ENCODE measurements around the gene P2RY2.
A peak's percentile ranks its signal among the peaks of the same experiment; 100 is the strongest.
"Not testable (repeated sequence)": the region's sequence is repeated elsewhere in the genome, so short reads cannot be mapped to it uniquely, and the experiment has no call there.

The P2RY2 gene

DNA sequence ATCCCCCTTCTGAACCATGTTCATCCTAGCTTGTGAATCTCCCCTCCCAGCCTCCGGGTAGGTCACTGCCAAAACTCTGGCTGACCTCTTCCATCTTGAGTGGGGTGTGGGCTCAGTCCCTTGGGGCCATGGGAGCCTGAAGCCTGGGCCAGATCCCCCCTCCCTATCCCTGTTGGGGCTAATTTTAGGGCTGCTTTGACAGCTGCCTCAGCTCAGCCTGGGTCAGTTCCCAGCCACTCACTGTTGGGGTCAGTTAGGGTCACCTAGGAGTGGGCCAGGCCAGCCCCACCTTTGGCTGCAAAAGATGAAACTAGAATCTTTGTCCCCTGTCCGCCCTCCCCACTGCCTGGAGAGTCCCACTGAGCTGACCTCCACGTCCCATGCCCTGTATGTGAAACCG, 29.8 kb upstream of the P2RY2 start:
- DNase-seq (ENCODE audit: low read depth, low spot score) = no peak

DNA sequence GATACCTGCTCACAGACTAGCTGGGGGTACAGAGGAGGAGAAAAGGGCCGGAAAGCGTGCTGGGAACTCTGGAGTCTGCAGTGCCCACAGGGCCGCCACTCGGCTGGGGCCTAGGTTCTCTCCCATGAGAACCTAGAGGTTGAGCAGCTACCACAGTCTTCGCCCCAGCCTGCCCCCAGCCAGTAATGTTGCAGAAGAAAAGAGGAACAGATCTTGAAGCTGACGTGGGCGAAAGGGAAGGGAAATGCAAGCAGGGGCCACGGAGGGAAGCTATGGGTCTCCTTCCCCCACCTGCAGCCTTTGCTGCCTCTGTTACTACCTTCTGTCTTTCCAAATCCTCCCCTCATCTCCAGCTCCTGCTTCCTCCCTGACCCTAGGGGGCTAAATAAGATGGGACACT, 28.8 kb upstream of the P2RY2 start:
- no peak for DNase-seq (ENCODE audit: low read depth, low spot score)

DNA sequence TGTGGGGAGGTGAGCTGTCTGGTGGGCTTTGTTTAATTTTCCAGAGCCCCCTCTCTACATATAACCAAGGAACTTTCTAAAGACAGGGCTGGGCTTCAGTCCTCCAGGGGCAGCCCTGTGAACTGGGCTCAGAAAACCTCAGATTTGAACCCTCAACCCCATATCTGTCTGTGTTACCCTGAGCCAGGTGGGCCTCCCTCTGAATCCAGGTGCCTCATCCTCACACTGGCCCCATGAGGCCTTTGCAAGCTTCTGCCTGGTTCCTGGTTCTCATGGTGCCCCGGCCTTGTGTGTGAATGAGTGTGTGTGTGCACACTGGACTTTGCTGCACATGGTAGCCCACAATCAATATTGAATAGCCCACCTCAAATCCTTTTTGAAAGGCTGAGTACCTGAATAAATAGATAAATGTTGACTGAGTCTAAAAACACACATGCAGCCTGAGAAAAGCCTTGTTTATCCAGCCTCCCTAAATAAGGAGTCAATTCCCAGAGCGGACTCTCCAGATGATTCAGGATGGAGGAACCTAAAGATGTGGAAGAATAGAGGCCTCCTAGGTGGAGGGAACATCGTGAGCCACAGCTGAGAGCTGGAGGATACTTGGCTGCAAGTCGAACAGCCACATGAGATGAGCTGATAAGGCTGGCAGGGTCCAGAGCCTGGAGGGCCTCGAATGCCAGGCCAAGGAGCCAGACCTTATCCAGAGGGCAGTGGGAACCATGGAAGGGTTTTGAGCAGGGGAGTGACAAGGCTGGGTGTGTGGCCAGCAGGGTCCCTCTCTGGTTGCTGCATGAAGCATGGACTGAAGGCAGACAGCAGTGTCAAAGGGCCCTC, 28.1 kb upstream of the P2RY2 start:
- DNase-seq (ENCODE audit: low read depth, low spot score) = no peak

DNA sequence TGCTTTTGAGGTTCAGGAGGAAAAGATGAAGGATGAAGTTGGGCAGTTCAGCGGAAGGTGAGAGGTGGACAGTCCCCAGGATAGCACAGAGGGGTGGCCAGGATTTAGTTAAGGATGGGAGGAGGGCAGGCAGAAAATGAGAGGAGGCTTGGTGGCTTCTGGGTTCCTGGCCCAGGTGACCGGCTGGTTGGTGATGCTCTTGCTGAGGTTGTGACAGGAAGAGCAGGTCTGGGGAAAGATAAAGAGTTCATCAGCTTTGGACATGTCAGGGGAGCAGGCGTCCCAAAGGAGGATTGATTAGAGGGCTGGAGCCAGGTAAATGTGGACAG, 27.6 kb upstream of the P2RY2 start:
- no peak for DNase-seq (ENCODE audit: low read depth, low spot score)

DNA sequence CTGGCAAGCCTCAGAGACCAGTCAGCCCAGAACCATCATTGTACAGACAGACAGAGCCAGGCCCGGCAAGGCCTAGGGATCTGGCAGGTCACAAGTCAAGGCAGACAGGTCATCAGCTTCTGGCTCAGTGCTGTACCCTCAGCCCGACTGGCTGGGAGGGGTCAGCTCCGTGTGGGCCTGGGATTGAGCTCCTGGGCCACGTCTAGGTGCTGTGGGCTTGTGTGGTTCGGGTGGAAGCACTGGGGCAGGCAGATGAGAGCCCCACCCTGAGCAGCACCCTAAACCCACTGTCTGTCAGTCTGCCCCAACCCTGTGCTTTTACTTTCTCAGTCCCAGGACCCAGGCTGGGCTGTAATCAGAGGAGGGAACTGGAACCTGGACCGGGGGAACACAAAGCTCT, 26.9 kb upstream of the P2RY2 start:
- no peak for DNase-seq (ENCODE audit: low read depth, low spot score)

DNA sequence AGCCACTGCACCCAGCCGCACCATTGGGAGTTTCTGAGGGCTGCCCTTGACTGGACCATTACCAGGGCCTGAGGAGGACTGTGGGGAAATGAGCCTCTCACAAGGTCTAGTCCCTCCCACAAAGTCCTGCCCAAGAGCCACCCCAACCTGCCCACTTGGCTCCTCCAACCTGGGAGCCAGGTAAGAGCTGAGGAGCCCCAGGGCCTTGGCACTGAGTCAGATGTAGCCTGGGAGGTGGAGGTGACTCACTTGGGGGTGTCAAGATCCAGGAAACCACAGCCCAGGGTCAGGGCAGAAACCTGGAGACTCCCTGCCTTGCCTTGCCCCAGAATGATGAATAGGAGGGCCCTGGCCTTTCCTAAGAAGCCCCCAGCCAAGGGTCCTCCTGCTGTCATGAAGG, 25.8 kb upstream of the P2RY2 start:
- DNase-seq (ENCODE audit: low read depth, low spot score) = no peak

DNA sequence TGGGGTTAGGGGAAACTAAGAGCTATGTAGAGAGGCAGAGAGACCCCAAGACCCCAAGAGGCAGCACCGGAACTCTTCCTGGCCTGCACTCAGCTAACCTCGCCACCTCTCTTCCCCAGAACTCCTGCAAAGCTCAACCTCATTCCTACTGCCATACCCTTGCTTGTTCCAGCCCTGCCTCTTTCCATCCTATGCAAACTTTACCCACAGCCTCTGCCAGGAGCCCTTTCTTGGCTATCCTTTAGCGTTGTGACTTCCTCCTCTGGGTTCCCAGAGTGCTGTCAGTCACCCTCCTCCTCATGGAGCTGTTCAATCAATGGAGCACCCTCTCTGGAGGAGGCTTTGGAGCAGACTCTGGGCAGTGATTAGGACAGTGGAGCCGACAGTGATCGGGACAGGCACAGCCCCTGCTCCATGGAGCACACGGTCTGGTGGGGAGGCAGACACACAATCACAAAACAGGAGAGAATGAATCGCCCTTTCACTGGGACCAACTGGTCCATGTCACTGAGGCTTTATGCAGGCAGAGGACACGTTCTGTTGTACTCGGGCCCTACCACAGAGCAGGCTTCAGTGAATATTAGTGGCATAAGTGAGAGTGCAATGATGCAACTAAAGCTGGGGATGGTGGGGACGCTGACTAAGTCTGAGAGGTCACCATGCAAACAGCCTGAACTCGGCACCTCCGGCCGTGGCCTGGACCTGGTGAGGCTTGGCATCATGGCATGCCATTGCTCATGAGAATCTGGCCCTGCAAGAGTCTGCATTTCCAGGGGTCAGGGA, 24.6 kb upstream of the P2RY2 start:
- DNase-seq (ENCODE audit: low read depth, low spot score) = no peak

DNA sequence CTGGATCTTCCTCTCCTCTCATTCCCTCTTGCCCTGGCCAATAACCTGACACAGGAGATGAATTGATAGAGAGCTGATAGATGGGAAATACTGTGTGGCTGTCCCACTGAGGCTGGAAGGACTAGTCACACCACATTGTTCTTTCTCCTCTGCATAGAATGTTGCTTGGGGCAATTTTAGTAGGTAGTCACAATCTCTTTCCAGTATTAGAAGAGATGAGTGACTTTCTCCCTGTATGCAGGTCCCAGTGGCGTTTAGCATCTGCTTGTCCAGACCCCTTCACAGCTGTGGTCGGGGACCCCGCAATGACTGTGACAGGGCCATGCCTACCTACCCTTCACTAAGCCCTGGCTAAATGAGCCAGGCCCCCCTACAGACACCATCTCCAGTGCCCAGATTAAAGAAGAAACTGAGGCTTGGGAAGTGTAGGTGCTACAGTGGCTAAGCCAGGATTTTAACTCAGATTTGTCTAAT, 24.0 kb upstream of the P2RY2 start:
- no peak for DNase-seq (ENCODE audit: low read depth, low spot score)

DNA sequence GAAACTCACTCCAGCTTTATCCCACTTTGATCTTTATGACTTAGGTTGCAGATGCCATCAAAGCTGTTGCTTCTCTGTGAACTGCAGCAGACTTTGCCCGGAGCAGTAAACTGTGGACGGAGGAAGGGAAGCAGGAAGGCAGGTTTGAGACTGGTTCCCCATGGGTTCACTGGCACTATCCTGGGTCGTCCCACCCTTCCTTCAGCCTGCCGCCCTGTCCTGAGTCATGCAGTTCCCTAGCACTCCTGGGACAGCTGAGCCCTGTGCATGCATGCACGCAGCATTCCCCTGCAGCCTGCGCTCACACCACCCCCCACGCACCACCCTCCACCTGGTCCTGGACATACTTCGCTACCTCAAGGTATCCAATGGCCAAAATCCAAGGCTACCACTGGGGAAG, 23.5 kb upstream of the P2RY2 start:
- DNase-seq (ENCODE audit: low read depth, low spot score) = peak; percentile 72

DNA sequence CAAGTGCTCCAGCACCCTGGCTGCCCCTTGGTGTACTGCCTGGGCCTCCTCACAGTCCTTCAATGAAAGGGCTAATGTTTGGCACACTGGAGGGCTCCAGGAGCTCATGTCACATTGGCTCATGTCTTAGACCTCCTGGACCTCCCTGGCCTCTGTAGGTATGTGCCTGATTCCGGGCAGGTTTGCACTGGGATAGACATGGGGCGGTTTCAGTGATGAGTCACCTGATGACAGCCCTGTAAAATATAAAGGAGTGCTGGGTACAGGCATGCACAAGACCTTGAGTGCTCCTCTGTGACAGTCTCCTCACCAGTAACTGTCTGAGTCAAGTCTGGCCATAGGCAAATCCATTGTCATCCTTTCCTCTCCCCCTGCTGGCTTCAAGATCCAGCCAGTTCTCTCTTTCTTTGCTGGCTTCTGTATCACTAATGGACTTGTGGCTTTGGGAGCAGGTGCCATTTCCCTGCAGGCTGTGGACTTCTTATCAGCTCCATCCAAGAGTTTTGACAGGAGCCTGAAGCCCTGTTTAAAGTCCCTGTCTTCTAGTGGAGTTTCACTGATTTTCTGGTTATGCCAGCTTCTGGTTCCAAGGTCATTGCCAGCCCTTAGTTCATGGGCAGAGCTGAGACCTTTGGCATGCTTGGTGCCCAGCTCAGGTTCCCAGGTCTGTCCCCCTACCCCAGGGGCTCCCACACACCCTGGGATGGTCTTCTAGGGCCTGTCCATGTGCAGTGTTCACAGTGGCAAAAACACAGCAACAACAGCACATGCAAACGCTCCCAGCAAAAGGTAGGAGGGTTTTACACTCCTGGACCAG, 22.7 kb upstream of the P2RY2 start:
- peak; percentile 56 for DNase-seq (ENCODE audit: low read depth, low spot score)

DNA sequence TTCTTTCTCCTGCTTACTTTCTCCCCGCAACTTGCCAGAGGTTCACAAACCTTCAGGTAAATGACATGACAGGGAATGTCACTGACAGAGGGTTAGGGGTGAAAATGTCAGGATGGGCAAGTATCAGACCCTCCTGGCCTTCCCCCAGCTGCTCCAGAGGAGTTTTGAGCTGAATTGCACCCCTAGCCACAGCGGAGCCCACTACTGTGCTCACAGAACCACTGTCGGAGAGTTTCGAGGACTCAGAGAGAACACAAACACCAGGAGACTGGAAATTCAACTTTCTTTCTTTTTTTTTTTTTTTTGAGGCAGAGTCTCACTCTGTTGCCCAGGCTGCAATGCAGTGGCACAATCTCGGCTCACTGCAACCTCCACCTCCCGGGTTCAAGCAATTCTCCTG, 21.5 kb upstream of the P2RY2 start:
- no peak for DNase-seq (ENCODE audit: low read depth, low spot score)

DNA sequence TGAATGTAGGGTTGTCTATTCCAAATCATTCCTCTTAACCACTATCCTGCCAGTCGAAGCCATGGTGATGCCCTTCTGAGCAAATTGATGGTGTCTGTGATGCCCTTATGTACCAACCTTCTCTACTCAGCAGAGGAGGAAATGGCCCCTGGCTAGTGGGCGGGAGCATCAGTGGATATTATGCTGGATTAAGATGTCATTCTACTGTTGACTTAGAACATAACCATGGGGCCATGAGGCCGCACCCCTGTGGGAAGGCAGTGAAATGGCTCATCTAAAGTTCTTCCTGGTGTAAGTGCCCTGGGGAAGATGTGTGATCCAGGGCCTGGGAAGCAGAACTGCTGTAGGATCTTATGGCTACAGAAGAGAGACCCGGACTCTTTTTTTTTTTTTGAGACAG, 20.7 kb upstream of the P2RY2 start:
- no peak for DNase-seq (ENCODE audit: low read depth, low spot score)

DNA sequence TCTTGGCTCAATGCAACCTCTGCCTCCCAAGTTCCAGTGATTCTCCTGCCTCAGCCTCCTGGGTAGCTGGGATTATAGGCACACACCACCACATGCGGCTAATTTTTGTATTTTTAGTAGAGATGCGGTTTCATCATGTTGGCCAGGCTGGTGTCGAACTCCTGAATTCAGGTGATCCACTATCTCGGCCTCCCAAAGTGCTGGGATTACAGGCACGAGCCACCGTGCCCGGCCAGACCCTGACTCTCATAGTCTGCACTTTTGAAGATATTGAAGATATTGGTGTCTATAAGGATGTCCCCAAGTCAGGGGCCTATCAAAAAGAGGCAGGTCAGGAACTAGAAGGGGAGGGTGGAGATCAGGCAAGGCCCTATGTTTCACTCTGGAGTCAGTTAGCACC, 20.3 kb upstream of the P2RY2 start:
- DNase-seq (ENCODE audit: low read depth, low spot score) = not testable (repeated sequence)

DNA sequence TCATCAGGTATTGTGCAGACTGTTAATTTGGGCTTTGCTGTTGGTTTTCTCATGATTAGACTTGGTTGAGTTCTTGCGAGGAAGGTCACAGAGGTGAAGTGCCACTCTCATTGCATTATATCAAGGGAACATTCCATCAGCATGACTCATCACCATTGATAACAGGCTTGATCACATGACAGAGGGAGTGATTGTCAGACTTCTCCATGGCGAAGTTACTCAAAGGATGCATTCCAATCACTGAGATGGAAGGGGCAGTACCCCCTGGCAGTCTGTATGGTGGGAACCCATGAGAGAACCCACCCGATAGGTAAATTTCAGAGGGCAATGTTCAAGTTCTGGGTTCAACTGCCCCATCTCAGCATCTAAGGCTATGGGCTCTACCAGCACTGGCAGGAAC, 19.4 kb upstream of the P2RY2 start:
- peak; percentile 59 for DNase-seq (ENCODE audit: low read depth, low spot score)

DNA sequence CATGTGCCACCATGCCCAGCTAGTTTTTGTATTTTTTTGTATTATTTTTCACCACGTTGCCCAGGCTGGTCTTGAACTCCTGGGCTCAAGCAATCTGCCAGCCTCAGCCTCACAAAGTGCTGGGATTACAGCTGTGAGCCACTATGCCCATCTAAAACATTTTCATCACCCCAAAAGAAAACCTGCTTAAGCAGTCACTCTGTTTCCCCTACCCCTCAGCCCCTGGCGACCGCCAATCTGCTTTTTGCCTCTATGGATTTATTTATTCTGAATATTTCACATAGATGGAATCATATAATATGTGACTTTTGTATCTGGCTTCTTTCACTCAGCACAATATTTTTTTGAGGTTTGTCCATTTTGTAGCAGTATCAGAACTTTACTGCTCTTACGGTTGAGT, 18.6 kb upstream of the P2RY2 start:
- DNase-seq (ENCODE audit: low read depth, low spot score) = no peak

DNA sequence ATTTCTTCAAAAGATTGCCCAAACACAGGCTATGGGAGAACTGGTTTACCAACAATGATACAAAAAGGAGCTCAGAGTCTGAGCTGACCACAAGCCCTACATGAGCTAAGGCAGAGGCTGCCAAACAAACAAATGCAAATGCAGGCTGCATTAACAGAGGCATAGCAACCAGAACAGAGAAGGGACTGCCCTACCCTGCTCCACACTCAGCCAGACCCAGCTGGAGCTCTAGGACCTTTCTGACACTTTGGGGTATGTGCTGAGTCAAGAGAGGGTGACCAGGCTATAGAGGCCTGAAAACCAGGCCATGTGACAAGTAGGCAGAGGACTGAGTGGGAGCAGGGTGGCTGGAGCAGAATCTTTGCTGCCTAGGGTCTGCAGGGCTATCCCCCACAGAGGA, 17.8 kb upstream of the P2RY2 start:
- peak; percentile 83 for DNase-seq (ENCODE audit: low read depth, low spot score)

DNA sequence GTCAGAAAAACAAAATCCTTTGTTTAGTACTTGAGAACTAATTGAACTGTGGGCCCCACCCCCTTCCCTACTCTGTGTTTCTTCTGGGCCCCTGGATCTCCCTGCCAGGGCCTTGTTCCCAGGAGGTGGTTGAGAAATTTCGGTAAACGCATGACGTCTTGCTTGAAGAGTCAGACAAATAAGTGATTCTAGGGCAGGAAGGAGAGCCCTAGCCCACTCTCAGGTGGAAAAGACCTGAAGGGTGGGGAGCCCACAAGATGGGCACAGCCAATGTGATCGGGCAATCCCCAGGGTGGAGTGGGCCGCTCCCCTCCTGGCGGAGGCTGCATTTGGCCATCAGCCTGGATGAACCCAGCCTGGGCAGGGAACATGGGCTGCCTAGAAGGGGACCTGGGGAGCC, 16.8 kb upstream of the P2RY2 start:
- DNase-seq (ENCODE audit: low read depth, low spot score) = no peak

DNA sequence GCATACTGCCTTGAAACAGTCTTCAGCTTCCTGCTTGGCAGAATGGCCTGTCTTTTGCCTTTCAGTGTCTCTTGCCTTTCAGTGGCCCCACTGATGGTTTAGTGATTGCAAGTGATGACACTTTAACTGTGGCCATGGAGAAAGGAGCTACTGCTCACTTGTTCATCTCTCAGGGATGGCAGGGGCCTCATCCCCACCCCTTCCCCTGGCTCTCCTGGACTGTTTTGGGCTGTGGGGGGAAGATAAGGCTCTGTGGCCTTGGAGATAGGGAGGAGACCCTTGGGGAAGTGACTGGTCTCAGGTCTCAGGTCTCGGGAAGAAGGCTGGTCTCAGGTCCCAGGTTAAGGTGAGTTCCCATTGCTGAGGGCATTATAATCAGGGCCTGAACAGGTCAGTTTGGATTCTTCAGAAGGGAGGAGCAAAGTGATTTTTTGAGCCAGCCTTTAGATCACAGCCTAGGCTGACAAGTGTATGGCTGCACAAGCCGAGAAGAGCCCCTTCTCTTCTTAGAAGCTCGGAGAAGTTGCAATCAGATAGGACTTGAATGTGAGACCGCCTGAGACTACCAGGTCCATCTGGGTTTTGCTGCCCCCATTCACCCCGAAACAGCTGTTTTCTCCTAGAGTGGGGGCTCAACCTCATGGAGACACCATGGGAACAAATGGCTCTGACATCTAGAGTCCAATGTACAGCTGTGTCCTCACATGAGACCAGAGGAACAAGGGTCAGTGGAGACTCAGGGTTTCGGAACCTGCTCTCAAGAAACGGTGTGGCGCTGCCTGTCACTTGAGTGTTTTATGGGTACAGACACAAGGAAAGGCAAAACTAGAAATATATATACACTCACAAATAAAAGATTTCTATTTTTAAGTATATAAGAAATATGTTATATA, 15.9 kb upstream of the P2RY2 start:
- DNase-seq (ENCODE audit: low read depth, low spot score) = no peak

DNA sequence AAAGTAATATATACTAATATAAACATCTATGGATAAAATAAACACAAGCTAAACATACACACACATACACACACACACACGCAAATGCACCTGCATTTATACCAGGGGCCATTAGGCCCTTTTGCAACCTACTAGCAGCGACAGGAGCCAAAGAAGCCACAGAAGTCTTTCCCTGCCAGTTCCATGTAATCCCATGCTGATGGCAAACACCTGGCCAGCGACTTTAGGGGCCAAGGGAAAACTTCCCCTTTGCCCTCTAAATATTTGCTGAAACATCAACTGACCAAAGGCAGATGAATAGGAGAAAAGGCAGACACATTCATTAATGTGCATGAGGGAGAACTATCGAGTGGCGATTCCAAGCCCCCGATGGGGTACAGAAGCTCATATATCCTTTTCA, 14.8 kb upstream of the P2RY2 start:
- no peak for DNase-seq (ENCODE audit: low read depth, low spot score)

DNA sequence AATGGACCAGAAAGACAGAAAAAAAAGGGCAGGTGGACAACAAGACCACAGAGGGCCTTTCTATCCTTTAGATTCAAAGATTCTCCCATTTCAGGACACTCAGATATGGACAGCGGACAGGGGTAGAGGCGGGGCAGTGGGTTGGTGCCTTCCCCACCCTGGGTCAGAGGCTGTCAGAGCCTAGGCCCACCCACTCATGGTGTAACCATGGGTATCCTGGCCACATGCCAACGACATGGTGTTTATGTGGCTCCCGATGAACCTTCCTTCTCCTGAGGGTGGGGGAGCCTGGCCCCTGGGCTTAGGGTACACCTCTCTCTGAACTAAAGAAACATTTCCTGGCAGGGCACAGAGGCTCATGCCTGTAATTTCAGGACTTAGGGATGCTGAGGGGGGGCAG, 14.3 kb upstream of the P2RY2 start:
- no peak for DNase-seq (ENCODE audit: low read depth, low spot score)

DNA sequence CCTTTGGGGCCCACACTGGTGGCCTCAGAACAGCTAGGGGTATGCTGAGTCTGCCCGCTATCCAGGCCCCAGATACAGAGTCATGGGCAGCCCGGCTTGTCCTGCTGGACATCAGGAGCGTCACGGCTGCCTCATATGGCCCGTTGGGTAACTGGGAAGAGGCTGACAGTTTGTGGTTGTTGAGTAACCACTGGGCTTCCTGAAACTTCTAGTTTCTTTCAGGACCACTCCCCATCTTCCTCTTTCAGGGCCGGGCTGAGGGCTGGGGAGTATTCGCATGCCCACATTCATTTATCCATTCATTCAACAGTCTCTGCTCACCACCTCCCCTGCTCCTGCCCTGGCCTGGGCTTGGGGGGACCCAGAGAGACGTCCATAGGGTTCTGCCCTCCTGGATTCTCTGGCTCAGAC, 13.4 kb upstream of the P2RY2 start:
- no peak for DNase-seq (ENCODE audit: low read depth, low spot score)

Measured in ELF-1 (cell line).